Loucy (cell line): ENCODE measurements around the gene LHPP.

Experiments used
- H2AFZ ChIP-seq: fragments of 200-600 bp; sonication (generic); 2 replicates; pipeline ENCODE4 v1.6.0; 2016; ENCODE audit warnings: antibody characterized with exemption, mild to moderate bottlenecking, low read length, moderate library complexity
- H3F3A ChIP-seq: fragments of 200-600 bp; 2 replicates; pipeline ENCODE4 v1.6.0; 2016; ENCODE audit warnings: antibody characterized with exemption, low read depth, mild to moderate bottlenecking
- H3K27me3 ChIP-seq: fragments of 200-600 bp; sonication (generic); 2 replicates; pipeline ENCODE4 v1.6.1; 2014; ENCODE audit warnings: low read length, mild to moderate bottlenecking; ENCODE audit not compliant: insufficient read depth, poor library complexity, severe bottlenecking
- H3K36me3 ChIP-seq: fragments of 200-600 bp; sonication (generic); 2 replicates; pipeline ENCODE4 v1.6.1; 2016; ENCODE audit warnings: low read length; ENCODE audit not compliant: insufficient read depth
- H3K4me1 ChIP-seq: fragments of 200-600 bp; sonication (generic); 2 replicates; pipeline ENCODE4 v1.5.1; 2014; ENCODE audit warnings: low read length, mild to moderate bottlenecking; ENCODE audit not compliant: insufficient read depth, poor library complexity, severe bottlenecking
- H3K4me2 ChIP-seq: fragments of 200-600 bp; sonication (generic); 2 replicates; pipeline ENCODE4 v1.6.0; 2014; ENCODE audit warnings: antibody characterized with exemption, low read length, low read depth, mild to moderate bottlenecking; ENCODE audit not compliant: poor library complexity, severe bottlenecking
- H3K4me3 ChIP-seq: fragments of 200-600 bp; sonication (generic); 2 replicates; pipeline ENCODE4 v1.5.1; 2014; ENCODE audit warnings: low read length, mild to moderate bottlenecking, mixed read lengths; ENCODE audit not compliant: poor library complexity, severe bottlenecking
- H3K79me2 ChIP-seq: fragments of 200-600 bp; sonication (generic); 2 replicates; pipeline ENCODE4 v1.6.1; 2014; ENCODE audit warnings: low read length; ENCODE audit not compliant: insufficient read depth
- H3K9ac ChIP-seq: fragments of 200-600 bp; sonication (generic); 2 replicates; pipeline ENCODE4 v1.6.0; 2014; ENCODE audit warnings: mild to moderate bottlenecking, low read depth, low read length, moderate library complexity; ENCODE audit not compliant: poor library complexity, severe bottlenecking
- H3K9me2 ChIP-seq: fragments of 200-600 bp; sonication (generic); replicated peaks from 2 replicates; pipeline ENCODE4 v1.6.1; 2016; ENCODE audit warnings: low read depth, low read length, mixed read lengths
- H3K9me3 ChIP-seq: fragments of 200-600 bp; sonication (generic); 2 replicates; pipeline ENCODE4 v1.6.1; 2014; ENCODE audit warnings: mild to moderate bottlenecking, antibody characterized with exemption, low read length, low read depth; ENCODE audit not compliant: insufficient read depth
- H4K20me1 ChIP-seq: fragments of 200-600 bp; sonication (generic); 2 replicates; pipeline ENCODE4 v1.6.0; 2014; ENCODE audit warnings: antibody characterized with exemption, low read length, mild to moderate bottlenecking; ENCODE audit not compliant: insufficient read depth, poor library complexity, severe bottlenecking
- CTCF ChIP-seq: fragments of 200-600 bp; sonication (generic); conservative IDR thresholded peaks from 2 replicates; pipeline ENCODE4 v1.5.1; 2014; ENCODE audit warnings: mild to moderate bottlenecking, antibody characterized with exemption, low read length
- EZH2phosphoT487 ChIP-seq: fragments of 200-600 bp; IDR thresholded peaks from 2 replicates; pipeline ENCODE4 v1.6.1; 2018; ENCODE audit warnings: antibody characterized with exemption, mild to moderate bottlenecking, moderate library complexity, borderline replicate concordance

The LHPP gene

DNA sequence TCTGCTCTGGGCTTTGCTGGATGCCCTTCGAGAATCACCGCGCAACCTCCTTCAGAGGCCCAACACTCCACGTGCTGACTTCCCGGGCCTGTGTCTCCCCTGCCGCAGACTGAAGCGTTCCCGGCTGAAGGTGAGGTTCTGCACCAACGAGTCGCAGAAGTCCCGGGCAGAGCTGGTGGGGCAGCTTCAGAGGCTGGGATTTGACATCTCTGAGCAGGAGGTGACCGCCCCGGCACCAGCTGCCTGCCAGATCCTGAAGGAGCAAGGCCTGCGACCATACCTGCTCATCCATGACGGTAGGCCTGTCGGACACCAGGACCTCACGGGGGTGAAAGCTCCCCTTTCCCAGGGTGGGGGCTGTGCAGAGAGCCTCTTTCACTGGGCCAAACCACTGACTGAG is 22.4 kb downstream of the LHPP start:
- no peaks in the 10 kb centered on the region for H3K4me1 ChIP-seq
- no peak overlapping the region for H2AFZ ChIP-seq
- TF ChIP-seq CTCF (no peak), EZH2phosphoT487 (no peak)
- H3K9me3 ChIP-seq: peaks cover 6% of the 10 kb centered on the region; the same call in 1 of the 2 replicates
- H3K9ac ChIP-seq: no peak overlapping the region
- H4K20me1 ChIP-seq: no peaks in the 10 kb centered on the region
- no peaks in the 10 kb centered on the region for H3K27me3 ChIP-seq
- H3K79me2 ChIP-seq: no peaks in the 10 kb centered on the region
- no peaks in the 10 kb centered on the region for H3K36me3 ChIP-seq
- no peaks in the 10 kb centered on the region for H3K9me2 ChIP-seq
- no peak overlapping the region for H3K4me2 ChIP-seq
- no peak overlapping the region for H3K4me3 ChIP-seq
- no peaks in the 10 kb centered on the region for H3F3A ChIP-seq

GRCh38 chr10:124484661-124485060 is 23.0 kb downstream of the LHPP start:
- no peak overlapping the region for H2AFZ ChIP-seq
- no peaks in the 10 kb centered on the region for H3K36me3 ChIP-seq
- H3K9ac ChIP-seq: no peak overlapping the region
- no peaks in the 10 kb centered on the region for H3K27me3 ChIP-seq
- no peaks in the 10 kb centered on the region for H4K20me1 ChIP-seq
- H3K4me1 ChIP-seq: no peaks in the 10 kb centered on the region
- H3F3A ChIP-seq: no peaks in the 10 kb centered on the region
- TF ChIP-seq CTCF (no peak), EZH2phosphoT487 (no peak)
- no peak overlapping the region for H3K4me2 ChIP-seq
- no peaks in the 10 kb centered on the region for H3K9me2 ChIP-seq
- no peak overlapping the region for H3K4me3 ChIP-seq
- peaks cover 6% of the 10 kb centered on the region; the same call in 1 of the 2 replicates for H3K9me3 ChIP-seq
- H3K79me2 ChIP-seq: no peaks in the 10 kb centered on the region

GRCh38 chr10:124486635-124487034 is 25.0 kb downstream of the LHPP start:
- Histone ChIP-seq H3K4me2 (no peak overlapping the region), H3K9me2 (no peaks in the 10 kb centered on the region), H3K9ac (no peak overlapping the region), H3K4me1 (no peaks in the 10 kb centered on the region), H3K79me2 (no peaks in the 10 kb centered on the region), H3F3A (no peaks in the 10 kb centered on the region), H3K36me3 (no peaks in the 10 kb centered on the region), H3K27me3 (no peaks in the 10 kb centered on the region), H3K4me3 (no peak overlapping the region), H4K20me1 (no peaks in the 10 kb centered on the region), H2AFZ (no peak overlapping the region), H3K9me3 (peaks cover 6% of the 10 kb centered on the region; the same call in 1 of the 2 replicates)
- TF ChIP-seq CTCF (no peak), EZH2phosphoT487 (no peak)
